GM18499 (cell line): ENCODE data around the gene NOS1AP.

Experiments
- ATAC-seq: cut with Tn5 transposase; IDR thresholded peaks from one replicate; pipeline ENCODE4 v1.9.1; 2021; ENCODE audit warnings: moderate number of reproducible peaks; ENCODE audit not compliant: insufficient read depth, unreplicated experiment

Gene NOS1AP

DNA sequence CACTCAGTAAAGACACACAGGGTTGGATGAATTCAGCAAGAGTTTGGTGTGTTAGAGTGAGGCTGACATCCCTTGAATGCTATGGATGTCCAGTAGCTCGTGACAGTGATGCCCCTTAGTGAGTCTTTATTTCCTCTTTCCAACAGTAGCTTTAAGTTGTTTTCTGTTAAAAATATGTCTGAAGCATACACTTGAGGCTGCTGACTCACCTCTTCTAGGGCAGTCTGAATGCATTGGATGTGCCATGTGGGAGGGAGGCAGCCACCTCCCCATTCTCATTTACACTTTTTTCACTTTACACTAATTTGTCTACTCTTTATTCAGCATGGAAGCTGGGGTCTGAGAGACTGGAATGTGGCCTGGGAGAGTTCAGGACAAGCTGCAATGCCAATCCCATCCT lies 17.6 kb downstream of the NOS1AP start:
- ATAC-seq = no peak

DNA sequence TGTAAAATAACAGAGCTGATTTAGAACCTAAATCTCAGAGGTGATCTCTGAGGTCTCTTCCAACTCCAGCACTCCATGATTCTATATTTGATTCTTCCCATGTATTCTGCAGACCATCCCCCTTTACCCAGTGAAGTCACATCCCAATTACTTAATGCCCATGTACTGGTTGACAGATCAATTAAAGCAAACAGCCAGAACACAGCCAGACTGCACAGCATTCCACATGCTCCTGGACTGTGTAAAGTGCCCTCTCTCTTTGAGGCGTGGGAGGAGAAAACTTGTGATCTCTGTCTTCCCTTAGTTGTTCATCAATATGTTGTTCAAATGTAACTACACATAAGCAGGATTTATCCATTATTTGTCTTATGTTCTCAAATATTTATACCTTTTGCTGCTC lies 18.1 kb downstream of the NOS1AP start:
- ATAC-seq = no peak

DNA sequence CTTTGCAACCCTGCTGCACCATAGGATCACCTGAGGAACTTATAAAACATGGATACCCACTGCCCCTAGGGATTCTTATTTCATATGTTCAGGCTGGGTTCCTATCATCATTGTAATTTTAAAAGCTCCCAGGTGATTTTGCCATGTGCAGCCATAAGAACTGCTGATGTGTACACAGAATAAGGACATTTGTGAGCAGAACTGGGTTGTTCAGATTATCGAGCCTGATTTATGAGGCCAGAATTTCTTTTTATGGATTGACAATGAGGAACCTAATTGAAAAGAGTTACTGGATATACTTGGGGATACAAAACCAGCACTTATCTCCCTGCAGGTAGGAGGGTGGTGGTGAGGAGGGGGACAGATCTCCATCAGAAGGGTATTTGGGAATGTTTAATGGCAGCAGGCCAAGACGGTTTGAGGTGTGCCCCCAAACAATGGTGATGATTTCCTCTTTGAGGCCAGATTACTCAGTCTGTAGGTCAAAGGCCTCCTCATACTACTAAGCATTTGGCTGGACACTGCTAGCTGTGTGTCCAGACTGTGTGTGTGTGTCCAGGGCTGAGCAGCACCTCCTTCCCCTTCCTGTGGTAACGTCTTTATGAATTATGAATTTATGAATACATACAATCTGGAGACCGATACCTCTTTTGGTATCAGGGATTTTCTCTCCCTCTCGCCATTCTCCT lies 18.9 kb downstream of the NOS1AP start:
- ATAC-seq = no peak

DNA sequence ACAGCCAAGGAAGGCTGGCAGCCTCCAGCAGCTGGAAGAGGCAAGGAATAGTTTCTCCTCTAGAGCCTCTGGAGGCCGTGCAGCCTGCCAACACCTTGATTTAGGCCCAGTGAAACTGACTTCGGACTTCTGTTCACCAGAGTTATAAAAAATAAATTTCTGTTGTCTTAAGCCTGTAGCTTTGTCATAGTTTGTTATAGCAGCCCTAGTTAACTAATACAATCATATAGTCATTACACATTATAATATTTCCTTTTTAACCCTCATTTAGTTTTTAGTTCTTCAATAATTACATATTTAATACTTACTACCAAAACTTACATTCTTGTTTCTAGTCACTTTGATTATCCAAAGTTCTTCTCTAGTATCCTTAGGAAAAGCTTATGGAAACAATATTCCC lies 20.3 kb downstream of the NOS1AP start:
- ATAC-seq = no peak

DNA sequence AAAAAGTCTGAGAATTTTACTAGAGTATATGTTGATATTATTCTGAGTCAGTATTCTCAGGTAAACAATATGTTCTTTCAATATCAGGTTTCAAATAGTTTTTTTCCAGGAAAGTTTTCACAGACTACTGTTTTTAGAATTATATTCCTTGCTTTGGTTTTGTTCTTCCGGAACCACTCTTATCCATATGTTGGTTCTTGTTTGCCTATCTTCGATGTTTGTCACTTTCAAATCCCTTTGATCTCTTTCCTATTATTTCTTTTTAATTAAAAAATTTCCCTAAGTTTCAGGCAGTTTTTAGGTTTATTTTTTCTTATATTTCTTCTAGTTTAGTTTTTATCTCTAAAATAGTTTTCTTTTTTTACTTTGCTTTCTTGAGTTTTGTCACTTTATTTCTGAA lies 20.9 kb downstream of the NOS1AP start:
- ATAC-seq = no peak

DNA sequence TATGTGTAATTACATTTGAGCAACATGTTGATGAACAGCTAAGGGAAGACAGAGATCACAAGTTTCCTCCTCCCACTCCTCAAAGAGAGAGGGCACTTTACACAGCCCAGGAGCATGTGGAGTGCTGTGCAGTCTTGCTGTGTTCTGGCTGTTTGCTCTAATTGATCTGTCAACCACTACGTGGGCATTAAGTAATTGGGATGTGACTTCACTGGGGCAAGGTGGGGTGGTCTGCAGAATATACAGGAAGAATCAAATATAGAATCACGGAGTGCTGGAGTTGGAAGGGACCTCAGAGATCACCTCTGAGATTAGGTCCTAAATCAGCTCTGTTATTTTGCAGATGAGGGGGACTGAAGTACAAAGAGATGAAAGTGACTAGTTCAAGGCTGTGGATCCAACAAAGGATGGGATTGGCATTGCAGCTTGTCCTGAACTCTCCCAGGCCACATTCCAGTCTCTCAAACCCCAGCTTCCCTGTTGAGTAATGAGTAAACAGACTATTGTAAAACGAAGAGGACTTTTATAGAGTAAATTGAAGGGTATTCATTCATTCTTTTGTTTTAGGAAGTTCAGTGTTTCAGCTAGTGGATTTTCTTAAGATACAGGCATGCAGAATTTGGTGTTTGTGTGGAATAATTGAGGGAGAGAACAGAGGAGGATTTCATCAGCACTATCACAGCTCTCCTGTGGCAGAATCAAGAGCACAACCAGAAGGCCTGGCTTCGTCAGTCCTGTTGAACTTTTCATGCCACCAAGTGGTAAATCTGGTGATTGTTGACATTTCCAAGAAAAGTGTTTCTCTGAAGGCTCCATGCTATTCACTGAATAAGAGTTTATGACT lies 22.4 kb downstream of the NOS1AP start:
- no peak for ATAC-seq

DNA sequence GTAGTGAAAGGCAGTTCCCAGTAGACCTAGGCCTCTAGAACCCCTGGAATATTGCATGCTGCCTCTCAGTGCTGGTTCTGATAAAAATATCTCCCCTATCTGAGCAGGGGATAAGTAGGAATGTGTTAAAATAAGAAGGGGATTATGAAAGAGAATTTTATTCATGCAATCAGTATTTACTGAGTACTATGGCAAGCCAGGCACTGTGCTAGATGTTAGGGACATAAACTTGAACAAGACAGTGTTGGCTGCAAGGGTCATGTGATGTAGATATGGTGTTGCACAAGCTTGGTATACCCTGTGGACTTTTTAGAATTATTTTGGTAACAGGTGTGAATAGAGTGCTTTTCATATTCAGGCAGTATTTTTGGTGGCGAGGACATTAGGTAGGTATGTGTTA lies 23.6 kb downstream of the NOS1AP start:
- no peak for ATAC-seq

DNA sequence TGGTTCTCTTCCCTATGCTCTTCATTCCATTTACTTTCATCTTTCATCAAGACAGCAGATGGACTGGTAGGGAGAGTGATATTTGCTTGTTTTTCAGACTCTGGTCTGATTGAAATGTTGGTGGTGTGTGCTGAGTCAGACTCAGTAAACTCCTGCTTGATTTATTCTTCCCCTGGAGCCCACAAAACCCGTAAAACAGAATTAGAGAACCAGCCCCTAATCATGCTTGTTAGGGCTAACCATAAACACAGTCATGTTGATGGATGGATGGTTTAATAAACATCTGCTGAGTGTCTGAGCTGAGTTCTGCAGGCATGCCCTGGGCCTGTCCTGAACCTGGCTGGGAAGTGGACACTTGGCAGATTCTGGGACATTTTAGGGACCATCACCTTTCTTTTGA lies 24.8 kb downstream of the NOS1AP start:
- no peak for ATAC-seq

DNA sequence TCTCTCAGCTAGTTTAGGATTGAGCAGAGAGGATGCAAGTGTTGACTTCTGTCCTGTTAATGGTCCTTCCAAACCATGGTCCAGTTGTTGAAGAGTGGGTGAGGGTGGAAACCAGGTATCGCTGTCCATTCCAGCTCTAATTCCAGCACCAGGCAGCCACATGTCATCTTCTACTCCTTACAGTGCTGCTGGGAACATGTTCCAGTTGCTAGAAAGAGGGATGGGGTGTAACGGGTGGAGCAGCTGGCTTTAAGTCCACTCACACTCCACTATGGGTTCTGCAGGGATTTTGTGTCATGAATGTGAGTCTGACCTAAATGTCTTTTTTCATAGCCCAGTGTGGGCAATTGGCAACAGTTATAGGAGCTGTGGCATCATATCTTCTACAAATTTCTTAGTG lies 25.2 kb downstream of the NOS1AP start:
- no peak for ATAC-seq

DNA sequence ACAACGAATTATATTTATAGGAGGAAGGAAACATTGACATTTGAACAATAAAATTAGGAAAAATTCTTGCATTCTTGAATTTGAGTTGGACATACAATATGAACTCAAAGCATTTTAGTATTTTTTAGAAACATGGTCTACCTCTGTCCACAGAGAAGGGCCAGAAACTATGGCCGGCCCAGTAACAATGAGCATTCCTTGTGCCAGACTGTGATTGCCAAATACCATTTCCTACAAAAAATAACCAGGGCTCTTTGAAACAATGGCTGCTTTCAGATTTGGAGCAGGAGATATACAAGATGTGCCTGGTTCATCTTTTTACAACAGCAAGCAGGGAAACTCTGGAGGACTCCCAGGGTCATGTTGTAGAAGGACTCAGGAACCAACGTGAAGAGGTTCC lies 38.4 kb downstream of the NOS1AP start:
- no peak for ATAC-seq

DNA sequence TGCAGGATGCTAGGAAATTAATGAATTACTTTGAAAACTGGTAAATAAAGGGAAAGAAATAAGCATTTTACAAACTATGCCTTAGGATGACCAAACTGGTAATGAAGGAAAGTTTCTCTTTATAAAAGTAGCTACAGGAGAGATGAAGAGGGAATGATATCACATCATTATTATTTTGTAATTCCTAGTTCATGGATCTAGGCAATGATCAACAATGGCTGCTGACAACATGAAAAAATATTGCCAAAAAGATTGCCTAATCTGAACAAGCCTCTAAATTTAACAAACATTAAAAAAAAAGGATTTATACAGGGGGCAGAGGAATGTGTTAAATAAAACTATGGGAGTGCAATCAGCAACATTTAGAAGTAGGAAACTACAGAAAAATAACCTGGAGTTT lies 38.9 kb downstream of the NOS1AP start:
- ATAC-seq = no peak

DNA sequence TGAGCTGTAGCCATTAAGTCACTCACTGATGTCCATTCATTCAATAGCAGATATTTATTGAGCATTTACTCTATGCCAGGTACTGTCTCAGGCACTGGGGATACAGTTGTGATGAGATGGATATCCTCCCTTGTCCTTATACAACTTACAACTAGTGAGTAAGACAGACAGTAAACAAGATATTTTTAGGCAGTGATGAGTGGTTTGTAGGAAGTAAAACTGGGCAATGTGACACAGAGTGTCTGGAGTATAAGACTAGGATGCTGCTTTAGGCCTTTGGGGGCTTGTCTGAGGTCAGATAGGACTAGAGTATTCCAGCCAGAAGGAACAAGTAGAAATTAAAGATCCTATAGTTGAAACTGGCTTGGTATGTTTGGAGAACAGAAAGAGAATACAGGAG lies 41.4 kb downstream of the NOS1AP start:
- no peak for ATAC-seq

DNA sequence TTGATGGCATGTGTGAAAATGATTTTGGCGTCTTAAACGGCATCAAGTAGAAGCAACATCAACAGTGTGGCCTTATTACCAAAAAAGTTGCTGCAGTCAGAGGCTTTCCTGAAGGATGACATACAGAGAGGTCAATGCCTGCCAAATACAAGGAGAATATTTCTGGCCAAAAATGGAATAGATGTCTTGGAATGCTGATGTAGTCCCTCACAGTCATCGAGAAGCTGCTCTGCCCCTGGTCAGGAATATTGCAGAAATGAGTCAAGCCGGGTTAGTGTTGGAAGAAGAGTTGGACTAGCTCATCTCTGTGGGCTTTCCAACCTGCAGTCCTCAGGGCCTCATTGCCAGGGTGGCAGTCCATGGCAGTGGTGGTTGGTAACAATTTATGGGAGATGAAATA lies 42.1 kb downstream of the NOS1AP start:
- no peak for ATAC-seq

DNA sequence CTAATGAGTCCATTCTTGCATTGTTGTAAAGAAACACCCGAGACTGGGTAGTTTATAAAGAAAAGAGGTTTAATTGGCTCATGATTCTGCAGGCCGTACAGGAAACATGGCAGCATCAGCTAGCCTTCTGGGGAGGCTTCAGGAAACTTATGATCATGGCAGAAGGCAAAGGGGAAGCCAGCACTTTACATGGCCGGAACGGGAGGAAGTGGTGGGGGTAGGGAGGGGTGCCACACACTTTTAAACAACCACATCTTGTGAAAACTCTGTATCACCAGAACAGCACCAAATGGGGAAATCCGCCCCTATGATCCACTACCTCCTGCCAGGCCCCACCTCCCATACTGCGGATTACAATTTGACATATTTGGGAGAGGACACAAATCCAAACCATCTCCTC lies 43.9 kb downstream of the NOS1AP start:
- ATAC-seq = no peak

DNA sequence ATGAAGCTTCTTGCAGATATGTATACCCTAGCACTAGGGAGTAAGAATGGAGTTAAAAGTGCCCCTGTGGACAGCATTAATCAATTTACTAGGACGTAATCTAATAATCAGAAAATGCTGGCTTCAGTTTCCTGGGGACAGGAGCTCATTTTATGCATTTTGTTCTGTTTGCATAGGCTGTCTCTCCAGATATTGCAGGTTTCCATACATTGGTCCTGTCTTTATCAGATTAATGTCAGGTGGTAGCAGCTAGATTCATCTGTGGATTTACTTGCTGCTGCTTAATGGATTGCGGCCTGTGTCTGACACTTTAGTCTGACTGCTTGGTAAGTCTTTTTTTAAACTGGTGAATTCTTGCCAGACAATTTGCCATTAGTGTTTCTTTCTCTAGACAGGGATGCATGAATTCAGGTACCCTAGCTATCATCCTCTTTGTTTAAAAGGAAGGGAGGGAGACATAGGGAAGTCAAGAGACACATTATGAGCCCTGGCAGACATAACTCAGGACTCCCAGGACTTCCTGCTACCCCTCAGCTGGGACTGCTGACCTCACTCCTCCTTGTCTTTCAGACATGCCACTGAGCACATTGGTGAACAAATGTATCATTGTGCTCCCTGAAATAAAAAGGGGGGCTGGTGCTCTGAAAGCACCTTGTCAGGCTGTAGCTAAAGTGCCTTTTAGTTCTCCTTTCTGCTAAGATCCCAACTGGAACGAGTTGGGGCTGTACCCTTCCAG lies 47.7 kb downstream of the NOS1AP start:
- no peak for ATAC-seq

DNA sequence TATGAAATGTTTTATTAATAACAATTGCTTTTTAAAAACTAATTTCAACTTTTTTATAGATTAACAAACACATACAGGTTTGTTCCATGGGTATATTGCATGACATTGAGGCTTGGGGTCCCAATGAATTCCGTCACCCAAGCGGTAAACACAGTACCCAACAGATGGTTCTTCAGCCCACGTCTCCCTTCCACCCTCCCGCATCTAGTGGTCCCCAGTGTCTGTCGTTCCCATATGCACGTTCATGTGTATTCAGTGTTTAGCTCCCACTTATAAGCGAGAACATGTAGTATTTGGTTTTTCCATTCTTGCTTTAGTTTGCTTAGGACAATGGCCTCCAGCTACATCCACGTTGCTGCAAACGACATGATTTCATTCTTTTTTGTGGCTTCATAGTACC lies 48.6 kb downstream of the NOS1AP start:
- no peak for ATAC-seq

DNA sequence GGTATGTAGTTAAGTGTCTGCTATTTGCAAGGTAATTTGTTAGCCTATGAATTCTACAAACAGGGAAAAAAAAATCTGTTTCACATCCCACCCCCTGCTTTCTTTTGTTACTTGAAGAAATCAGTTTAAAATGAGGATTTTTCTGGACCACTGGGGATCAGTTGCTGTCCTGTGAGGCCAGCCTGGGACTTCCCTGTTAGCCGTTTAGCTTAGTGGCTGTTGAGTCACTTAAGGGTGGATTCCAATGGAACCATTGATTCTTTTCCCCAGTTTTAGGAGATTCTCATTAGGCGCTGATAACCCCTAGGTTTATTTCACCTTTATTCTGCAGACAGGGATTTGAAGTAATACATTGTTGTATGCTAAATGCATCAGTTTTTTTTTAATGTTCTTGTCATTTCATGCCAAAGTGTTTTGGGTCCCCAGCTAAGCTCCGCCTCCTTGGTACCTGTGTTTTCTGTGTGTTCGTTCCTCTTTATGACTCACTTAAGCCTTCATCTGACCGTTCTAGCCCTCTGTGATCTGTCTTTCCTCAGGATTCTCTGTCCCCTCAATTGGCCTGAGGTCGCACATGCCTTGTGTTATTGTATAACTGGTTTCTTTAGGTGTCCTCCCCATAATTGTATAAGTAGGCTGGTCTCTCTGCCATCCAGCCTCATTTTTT lies 59.3 kb downstream of the NOS1AP start:
- ATAC-seq = no peak

DNA sequence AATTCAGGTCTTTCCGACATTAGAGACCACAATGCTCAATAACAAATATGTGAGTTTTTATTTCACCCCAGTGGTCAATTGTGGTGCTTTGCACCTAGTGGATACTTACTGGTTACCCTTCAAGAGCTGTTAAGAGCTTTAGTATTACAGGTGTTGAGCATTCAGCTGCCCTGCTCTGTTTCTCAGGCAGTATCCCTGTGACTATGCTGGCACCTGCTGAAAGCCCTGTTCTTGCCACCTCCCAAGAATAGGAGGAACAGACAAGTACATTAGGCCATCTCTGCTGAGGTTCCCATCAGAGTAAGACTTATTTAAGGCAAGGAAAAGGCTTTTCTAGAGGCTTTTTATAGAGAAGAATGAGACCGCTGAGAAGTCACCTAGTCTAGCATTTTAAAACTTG lies 60.8 kb downstream of the NOS1AP start:
- no peak for ATAC-seq

DNA sequence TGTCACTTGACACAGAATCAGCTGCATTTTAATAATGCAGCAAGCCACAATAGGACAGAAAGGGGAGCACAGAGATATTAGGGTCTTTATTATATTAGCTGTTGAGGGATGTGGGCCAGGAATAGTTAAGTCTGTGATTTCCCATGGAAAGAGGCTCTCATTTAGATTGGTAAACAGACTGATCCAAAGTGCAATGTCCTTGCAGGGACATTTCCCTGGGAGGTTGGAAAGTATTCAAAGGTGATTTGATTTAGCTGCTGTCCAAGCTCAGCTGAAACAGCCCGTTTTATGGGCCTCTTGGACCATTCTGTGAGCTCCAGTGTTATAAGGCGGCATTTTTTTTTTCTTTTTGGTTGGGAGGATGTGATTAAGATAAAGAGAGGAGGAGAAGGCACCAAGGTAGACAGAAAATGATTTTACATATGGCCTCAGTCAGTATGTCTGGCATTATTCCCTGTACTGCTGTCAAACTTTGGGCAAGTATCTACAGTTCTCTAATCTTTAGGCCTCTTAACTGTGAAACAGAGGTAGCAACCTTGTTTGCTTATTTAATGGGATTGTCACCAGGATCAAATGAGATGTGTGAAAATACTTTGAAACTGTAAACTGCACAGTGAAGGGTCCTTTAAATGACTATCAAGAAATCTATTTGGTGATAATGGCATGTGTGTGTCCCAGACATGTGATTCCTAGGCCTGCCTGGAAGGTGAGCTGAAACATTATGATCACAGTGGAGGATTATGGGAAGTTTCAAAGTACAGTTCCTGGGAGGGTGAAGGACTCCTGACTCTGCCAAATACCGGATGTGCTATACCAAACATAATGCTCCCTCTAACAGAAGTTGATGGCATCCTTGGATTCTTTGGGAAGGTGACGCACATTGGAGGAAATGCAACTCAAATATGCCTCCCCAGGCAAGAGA lies 62.2 kb downstream of the NOS1AP start:
- ATAC-seq = no peak

DNA sequence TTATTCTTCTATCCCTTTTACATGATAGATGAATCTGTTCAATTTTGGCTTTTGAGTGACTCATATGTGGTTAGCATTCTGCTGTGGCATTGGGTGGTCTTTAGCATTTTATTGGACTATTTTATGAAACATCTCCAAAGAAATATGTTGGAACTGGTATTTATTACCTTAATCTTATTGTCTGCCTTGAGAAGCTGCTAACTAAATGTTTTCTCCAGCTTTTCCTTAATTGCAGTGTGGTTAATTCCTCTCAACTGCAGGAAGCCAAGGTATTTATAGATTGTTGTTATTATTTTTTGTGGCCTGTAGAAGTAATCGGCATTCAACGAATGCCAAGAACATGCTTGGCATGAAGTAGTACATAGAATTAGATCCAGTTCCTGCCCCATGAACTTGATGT lies 64.1 kb downstream of the NOS1AP start:
- ATAC-seq = no peak
